Amygdala (tissue), 56 donors: ENCODE results near the gene CD69.

ENCODE experiments used
- DNase-seq, 56 donors: peaks; one replicate each; lab custom pipeline; 2025; lab: John Stamatoyannopoulos, UW

The CD69 gene

GRCh38 chr12:9782547-9783382, 22.1 kb upstream of the CD69 start:
- DNase-seq = no peak

DNA sequence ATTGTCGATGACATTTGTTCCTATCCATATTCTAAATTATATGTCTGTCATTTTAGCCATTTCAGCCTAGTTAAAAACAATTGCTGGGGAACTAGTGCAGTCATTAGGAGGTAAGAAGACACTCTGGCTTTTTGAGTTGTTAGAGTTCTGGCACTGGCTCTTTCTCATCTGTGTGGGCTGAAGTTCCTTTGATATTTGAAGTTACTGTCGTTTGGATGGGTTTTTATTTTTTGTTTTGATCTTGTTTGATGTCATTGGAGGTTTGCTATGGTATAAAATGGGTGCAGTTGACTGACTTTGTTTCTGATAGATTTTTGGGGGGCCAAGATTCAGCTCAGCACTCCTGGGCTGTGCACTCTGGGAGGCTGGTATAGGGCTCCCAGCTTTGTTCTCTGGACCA, 20.7 kb upstream of the CD69 start:
- no peak for DNase-seq

GRCh38 chr12:9779209-9779608, 18.5 kb upstream of the CD69 start:
- no peak for DNase-seq

- no peak for DNase-seq
Observed at GRCh38 chr12:9776781-9777180, 16.1 kb upstream of the CD69 start.

DNA sequence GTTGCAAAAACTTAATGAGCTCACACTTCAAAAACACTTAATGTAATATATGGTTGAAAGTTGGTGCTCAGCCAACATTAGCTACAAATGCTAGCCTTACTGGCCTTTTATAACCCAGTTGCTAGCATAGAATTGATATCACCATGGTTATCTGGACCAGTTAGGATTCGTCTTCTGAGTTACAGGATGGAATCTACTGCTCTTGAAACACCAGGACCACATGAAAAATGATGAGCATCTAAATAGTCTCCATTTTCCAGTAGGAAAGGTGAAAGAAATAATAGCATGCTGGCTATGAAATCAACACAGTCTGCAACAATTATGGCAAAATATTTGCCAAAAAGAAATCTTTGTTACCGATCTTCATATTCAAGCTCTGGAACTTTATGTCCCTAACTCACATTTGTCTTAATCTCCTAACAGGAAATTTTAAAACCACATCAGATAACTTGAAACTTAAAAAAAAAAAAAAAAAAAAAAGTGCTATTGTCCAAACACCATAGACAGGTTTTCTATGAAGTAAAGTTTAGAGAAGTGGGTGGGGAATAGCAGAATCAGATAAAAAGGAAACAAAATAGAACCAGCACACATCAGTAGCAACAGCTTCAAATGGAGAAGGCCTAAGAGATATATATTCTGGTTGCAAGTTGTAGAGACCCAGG, 12.6 kb upstream of the CD69 start:
- DNase-seq = no peak

DNA sequence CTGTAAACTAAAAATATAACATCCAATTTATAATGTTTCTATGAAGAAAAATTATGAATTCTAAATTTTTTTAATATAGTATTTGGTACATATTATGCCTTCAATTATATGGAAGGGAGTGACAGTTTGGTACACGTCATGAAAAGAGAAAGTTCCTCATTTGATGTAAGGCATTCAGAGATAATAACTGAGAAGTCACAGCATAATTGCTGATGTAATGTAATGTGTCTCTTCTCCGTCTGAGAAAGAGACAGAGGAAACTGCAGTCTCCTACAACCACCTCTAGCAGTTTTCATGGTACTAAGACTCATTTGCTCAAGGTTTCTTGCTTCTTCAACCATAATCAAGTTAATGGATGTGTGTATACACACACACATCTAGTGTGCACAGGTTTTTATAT, 2.3 kb upstream of the CD69 start:
- no peak for DNase-seq

DNA sequence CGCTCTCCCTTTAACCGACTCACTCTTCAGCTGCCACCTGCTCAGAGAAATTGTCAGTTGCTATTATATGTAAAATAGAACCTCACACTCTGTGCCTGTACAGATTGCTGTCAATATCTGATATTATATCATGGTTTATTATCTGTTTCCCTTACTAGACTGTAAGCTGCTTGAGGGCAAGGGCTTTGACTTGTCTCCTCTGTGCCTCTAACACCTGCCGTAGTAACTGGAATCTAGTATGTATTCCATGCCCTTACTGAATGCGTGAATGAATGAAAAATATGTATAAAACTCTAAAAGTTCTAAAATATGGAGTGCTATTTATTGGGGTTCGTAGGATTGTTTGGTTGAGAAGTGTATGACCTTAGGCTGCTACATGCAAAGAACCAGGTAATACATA, 1.7 kb upstream of the CD69 start:
- no peak for DNase-seq

DNA sequence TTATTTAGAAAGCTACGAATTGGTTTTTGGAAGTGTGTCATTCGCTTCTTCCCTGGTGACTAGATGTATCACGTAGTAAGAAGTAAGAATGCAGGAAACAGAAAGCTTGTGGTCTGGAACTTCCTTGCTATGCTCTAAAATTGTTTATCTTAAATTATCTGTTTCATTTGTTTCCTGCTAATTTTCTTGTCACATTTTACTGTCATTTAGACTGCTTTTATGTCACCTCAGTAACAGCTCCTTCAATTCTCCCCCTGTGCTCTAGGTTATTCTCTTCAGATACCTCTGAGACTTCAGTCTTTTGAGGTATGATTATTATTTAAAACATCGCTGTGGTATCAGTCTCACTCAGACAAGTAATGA, 699 bp upstream of the CD69 start:
- no peak for DNase-seq

GRCh38 chr12:9760120-9760519, 581 bp downstream of the CD69 start:
- DNase-seq = no peak

- DNase-seq = no peak
Observed at GRCh38 chr12:9759694-9760093, 1.0 kb downstream of the CD69 start.

DNA sequence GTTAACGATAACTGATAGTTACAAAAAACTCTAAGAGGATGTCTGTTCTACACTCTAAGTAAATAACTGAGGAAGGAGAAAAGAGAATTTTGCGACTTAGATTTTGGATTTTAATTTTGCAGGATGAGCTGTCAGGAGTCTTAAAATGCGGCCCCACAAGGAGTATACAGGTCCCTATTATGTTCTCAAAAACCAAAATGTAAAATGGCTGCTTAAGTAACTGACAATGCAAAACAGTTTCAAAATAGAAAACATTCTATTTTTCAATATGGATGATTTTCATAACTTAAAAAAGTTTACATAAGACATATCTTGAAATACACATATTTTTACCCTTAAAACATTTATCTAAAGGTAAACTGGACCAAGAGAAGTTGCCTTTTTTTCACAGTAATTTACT, 2.6 kb downstream of the CD69 start:
- no peak for DNase-seq

- no peak for DNase-seq
Observed at GRCh38 chr12:9757433-9758025, 3.2 kb downstream of the CD69 start.

GRCh38 chr12:9756706-9757105, 4.0 kb downstream of the CD69 start:
- DNase-seq = no peak

- no peak for DNase-seq
Observed at GRCh38 chr12:9756170-9756569, 4.5 kb downstream of the CD69 start.

DNA sequence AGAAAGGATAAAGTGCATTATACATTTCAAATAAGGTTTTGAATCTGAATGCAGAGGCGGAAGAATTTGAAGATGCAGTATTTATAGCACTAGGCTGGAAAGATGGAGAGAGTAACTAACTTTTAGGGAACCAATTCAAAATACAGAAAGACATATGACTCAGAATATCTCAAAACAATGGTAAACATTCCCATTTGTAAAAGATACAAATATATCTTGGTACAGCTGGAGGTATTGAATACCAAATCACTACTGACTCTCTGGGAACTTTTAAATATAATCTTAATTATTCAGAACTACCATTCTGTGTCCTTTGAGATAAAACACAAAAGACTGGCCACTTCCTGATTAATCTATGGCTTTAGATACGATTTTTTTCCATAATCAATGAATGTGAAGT, 5.1 kb downstream of the CD69 start:
- DNase-seq = no peak

GRCh38 chr12:9755035-9755434, 5.7 kb downstream of the CD69 start:
- DNase-seq = no peak

- DNase-seq = no peak
Observed at GRCh38 chr12:9754099-9754927, 6.4 kb downstream of the CD69 start.

GRCh38 chr12:9753498-9753897, 7.2 kb downstream of the CD69 start:
- DNase-seq = no peak

- no peak for DNase-seq
Observed at GRCh38 chr12:9753073-9753472, 7.6 kb downstream of the CD69 start.

- no peak for DNase-seq
Observed at GRCh38 chr12:9752145-9752933, 8.4 kb downstream of the CD69 start.
